ENCODE measurements around the gene HIGD1B.

- TF ChIP-seq CTCF (IDR thresholded peaks at IDR 0.05), result no peak
- TF ChIP-seq POLR2A (IDR thresholded peaks at IDR 0.05), result no peak
These were observed 41.3 kb downstream of the HIGD1B start for GRCh38 chr17:44889003-44889402.

Data from Peyer's patch (tissue), 4 donors.